DND-41 (cell line): Measurements from ENCODE around the gene ANGPTL3.

Source experiments
- EZH2 ChIP-seq: IDR thresholded peaks from 3 replicates; pipeline ENCODE4 v1.6.1; 2012; ENCODE audit warnings: borderline replicate concordance, low read depth, mild to moderate bottlenecking, moderate library complexity, low read length, inconsistent platforms; ENCODE audit not compliant: severe bottlenecking
- TF ChIP-seq, protein P1 (sequence below): IDR thresholded peaks from 2 replicates; pipeline ENCODE4 v1.5.1; 2012; ENCODE audit warnings: borderline replicate concordance, low read length, moderate library complexity, mild to moderate bottlenecking; ENCODE audit not compliant: poor library complexity, severe bottlenecking; ENCODE audit errors: extremely low read depth

DNA sequence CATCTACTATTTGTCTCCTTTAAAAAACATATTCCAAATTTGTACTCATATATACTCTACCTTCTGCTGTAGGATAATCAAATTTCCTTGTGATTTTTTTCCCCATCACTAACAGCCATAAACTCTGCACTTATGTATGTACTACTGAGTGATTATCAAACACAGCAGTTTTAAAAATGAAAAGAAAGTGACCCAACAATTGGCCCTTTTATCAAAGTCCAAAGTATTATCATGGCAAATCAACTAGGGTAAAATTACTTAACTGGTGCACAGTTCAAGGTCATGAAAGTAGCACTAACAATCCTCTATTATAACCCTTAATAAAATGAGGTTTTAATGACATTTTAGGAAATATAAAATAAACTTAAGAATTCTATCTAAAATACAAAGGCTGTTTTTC is 11.6 kb downstream of the ANGPTL3 start:
- TF ChIP-seq, protein P1, sequence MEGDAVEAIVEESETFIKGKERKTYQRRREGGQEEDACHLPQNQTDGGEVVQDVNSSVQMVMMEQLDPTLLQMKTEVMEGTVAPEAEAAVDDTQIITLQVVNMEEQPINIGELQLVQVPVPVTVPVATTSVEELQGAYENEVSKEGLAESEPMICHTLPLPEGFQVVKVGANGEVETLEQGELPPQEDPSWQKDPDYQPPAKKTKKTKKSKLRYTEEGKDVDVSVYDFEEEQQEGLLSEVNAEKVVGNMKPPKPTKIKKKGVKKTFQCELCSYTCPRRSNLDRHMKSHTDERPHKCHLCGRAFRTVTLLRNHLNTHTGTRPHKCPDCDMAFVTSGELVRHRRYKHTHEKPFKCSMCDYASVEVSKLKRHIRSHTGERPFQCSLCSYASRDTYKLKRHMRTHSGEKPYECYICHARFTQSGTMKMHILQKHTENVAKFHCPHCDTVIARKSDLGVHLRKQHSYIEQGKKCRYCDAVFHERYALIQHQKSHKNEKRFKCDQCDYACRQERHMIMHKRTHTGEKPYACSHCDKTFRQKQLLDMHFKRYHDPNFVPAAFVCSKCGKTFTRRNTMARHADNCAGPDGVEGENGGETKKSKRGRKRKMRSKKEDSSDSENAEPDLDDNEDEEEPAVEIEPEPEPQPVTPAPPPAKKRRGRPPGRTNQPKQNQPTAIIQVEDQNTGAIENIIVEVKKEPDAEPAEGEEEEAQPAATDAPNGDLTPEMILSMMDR = no peak
- no peak for TF ChIP-seq EZH2
